HepG2 (cell line): Measurements from ENCODE around the gene SNX18. TPM values are rescaled to one million over a fixed set of nuclear protein-coding genes. Genes with fewer than 3 reads are reported as not detected.

Source experiments
- ATAC-seq: fragments of 200-7000 bp; cut with Tn5 transposase; 3 replicates; pipeline ENCODE4 v1.9.1; 2020; ENCODE audit warnings: mild to moderate bottlenecking, moderate library complexity
- BruUV-seq: library from RNA; stranded (reverse); fragments of 400-500 nt; replicated peaks from 2 replicates; lab custom pipeline; 2021; lab: Mats Ljungman, UMichigan
- CTCF ChIA-PET: fragments of 300-600 bp; formaldehyde crosslinking; extraction: SDS; loops from one replicate; lab custom pipeline; 2021; ENCODE audit warnings: low total read pairs, inconsistent platforms, low intra/inter-chr PET ratio; lab: Yijun Ruan, JAX
- POLR2A ChIA-PET: fragments of 350-600 bp; sonication (Branson Sonifier 250); formaldehyde crosslinking; loops from one replicate; lab custom pipeline; 2020; ENCODE audit warnings: antibody characterized with exemption, inconsistent platforms; lab: Yijun Ruan, JAX
- DNase-seq: peaks from one replicate; pipeline ENCODE4 v3.0.0-alpha.2; 2015; ENCODE audit warnings: low spot score
- FAIRE-seq: peaks from 3 replicates; lab custom pipeline; 2011; peaks lifted over from hg19 to GRCh38; lab: Jason Lieb, UNC
- H2AFZ ChIP-seq: one replicate; pipeline ENCODE4 v1.6.1; 2011; ENCODE audit warnings: low read length, inconsistent platforms
- H3K27ac ChIP-seq: fragments of 300-600 bp; 3 replicates; pipeline ENCODE4 v1.8.0; 2011; ENCODE audit warnings: mixed run types, mild to moderate bottlenecking, mixed read lengths, low read length, inconsistent platforms; ENCODE audit not compliant: insufficient read depth; ENCODE audit errors: extremely low read length
- H3K27me3 ChIP-seq, 2 experiments: fragments of 200-600 bp in 1 of 2; 2 replicates in 1 of 2; 3 replicates in 1 of 2; pipeline versions ENCODE4 v1.6.0 to v1.8.0; 2011; ENCODE audit warnings: low read length in 2 of 2, mild to moderate bottlenecking in 2 of 2, moderate library complexity in 2 of 2, inconsistent platforms in 1 of 2; ENCODE audit not compliant: insufficient read depth in 2 of 2, control insufficient read depth in 1 of 2
- H3K36me3 ChIP-seq, 2 experiments: fragments of 200-600 bp in 1 of 2; replicated peaks in 1 of 2; 2 replicates in 1 of 2; 3 replicates in 1 of 2; pipeline versions ENCODE4 v1.5.1 to v1.8.0; 2011; ENCODE audit warnings: low read length in 2 of 2, inconsistent platforms in 1 of 2; ENCODE audit not compliant: insufficient read depth in 2 of 2, control insufficient read depth in 1 of 2
- H3K4me1 ChIP-seq: 2 replicates; pipeline ENCODE4 v1.5.1; 2012; ENCODE audit warnings: low read length, inconsistent platforms; ENCODE audit not compliant: insufficient read depth
- H3K4me2 ChIP-seq: 2 replicates; pipeline ENCODE4 v1.6.0; 2011; ENCODE audit warnings: low read depth, low read length, inconsistent platforms
- H3K4me3 ChIP-seq, 3 experiments: fragments of 200-600 bp in 1 of 3; sonication (generic), shearing (Covaris generic) in 1 of 3; replicated peaks in 1 of 3; 2 replicates each; pipeline ENCODE4 v1.5.1; 2011 to 2016; ENCODE audit warnings: low read length in 3 of 3, inconsistent platforms in 2 of 3, low read depth in 2 of 3, mild to moderate bottlenecking in 2 of 3, control low read depth in 1 of 3, mixed read lengths in 1 of 3; ENCODE audit not compliant: insufficient read depth in 1 of 3
- H3K79me2 ChIP-seq: one replicate; pipeline ENCODE4 v1.6.1; 2011; ENCODE audit warnings: low read length, inconsistent platforms; ENCODE audit not compliant: insufficient read depth
- H3K9ac ChIP-seq: 2 replicates; pipeline ENCODE4 v1.6.0; 2011; ENCODE audit warnings: mild to moderate bottlenecking, low read depth, low read length, inconsistent platforms; ENCODE audit not compliant: insufficient read depth
- H3K9me3 ChIP-seq: 2 replicates; pipeline ENCODE4 v1.5.1; 2012; ENCODE audit warnings: mild to moderate bottlenecking, low read length
- H4K20me1 ChIP-seq: 2 replicates; pipeline ENCODE4 v1.6.0; 2011; ENCODE audit warnings: inconsistent platforms, mild to moderate bottlenecking, low read length, moderate library complexity; ENCODE audit not compliant: insufficient read depth
- FLYWCH1 ChIP-seq: sonication (generic); formaldehyde crosslinking; IDR thresholded peaks from 2 replicates; pipeline ENCODE4 v1.8.1; 2023; ENCODE audit warnings: mild to moderate bottlenecking, missing genetic modification reagents
- KAT8 ChIP-seq: IDR thresholded peaks from 2 replicates; pipeline ENCODE4 v1.6.1; 2016; ENCODE audit warnings: missing genetic modification reagents, missing compliant biosample characterization
- KDM4B ChIP-seq: sonication (generic); formaldehyde crosslinking; IDR thresholded peaks from 2 replicates; pipeline ENCODE4 v1.4.0; 2020; ENCODE audit warnings: missing genetic modification reagents
- MXD4 ChIP-seq: IDR thresholded peaks from 2 replicates; pipeline ENCODE4 v1.6.1; 2016; ENCODE audit warnings: mild to moderate bottlenecking, missing biosample characterization, missing genetic modification reagents
- ZFP37 ChIP-seq: sonication (generic); formaldehyde crosslinking; IDR thresholded peaks from 2 replicates; pipeline ENCODE4 v1.4.0; 2020; ENCODE audit warnings: missing genetic modification reagents, borderline replicate concordance
- ZNF264 ChIP-seq: sonication (generic); formaldehyde crosslinking; IDR thresholded peaks from 2 replicates; pipeline ENCODE4 v1.4.0; 2020; ENCODE audit warnings: missing genetic modification reagents
- ZNF382 ChIP-seq: sonication (generic); formaldehyde crosslinking; IDR thresholded peaks from 2 replicates; pipeline ENCODE4 v1.5.0; 2020; ENCODE audit warnings: missing genetic modification reagents, mild to moderate bottlenecking, borderline replicate concordance
- ZNF563 ChIP-seq: sonication (generic); formaldehyde crosslinking; IDR thresholded peaks from 2 replicates; pipeline ENCODE4 v1.8.0; 2022; ENCODE audit warnings: mild to moderate bottlenecking, moderate library complexity, missing genetic modification reagents
- ZNF619 ChIP-seq: sonication (generic); formaldehyde crosslinking; IDR thresholded peaks from 2 replicates; pipeline ENCODE4 v1.4.0; 2020; ENCODE audit warnings: mild to moderate bottlenecking, missing genetic modification reagents
- WGBS: methylation state at CpG from one replicate; pipeline ENCODE4 v1.1.6; 2017; ENCODE audit warnings: low lambda C conversion rate; 5-methylcytosine and 5-hydroxymethylcytosine counted together
- in situ Hi-C: cut with HindIII; loops from 2 replicates; pipeline ENCODE4 v1.10.0; 2017; ENCODE audit warnings: low pct_unique_long_range_greater_than_20kb; ENCODE audit not compliant: extremely low pct_ligation_motif_present
- intact Hi-C: fragments of 100-400 bp; cut with micrococcal nuclease; formaldehyde crosslinking; loops from one replicate; pipeline ENCODE4 v1.10.0; 2022; ENCODE audit not compliant: unreplicated experiment
- polyA plus RNA-seq, 8 experiments: library from polyadenylated mRNA; depleted of rRNA in 3 of 8; stranded (reverse) in 7 of 8; unstranded in 1 of 8; fragments of >200 nt; fragmentation: Illumina TruSeq in 4 of 8; extraction: Trizol in 4 of 8; gene quantifications; 2 replicates each; pipeline versions ENCODE4 v1.2.1 to v1.2.3, GENCODE V29; 2011 to 2016; ENCODE audit warnings: low read depth in 4 of 8, missing spikeins in 1 of 8, mixed read lengths in 1 of 8; ENCODE audit not compliant: insufficient read depth in 1 of 8
- total RNA-seq, 5 experiments: library from RNA; depleted of rRNA; stranded (reverse); fragments of >200 nt; fragmentation: Illumina TruSeq; extraction: Trizol; gene quantifications; 2 replicates each; pipeline ENCODE4 v1.2.3, GENCODE V29; 2016; ENCODE audit warnings: low read depth in 1 of 5
- TF ChIP-seq, protein P1 (sequence below): sonication (generic); formaldehyde crosslinking; IDR thresholded peaks from 2 replicates; pipeline ENCODE4 v1.5.0; 2020; ENCODE audit warnings: missing genetic modification reagents

SNX18 gene
- total and polyA plus RNA-seq, 2 of the 13 experiments (the other 11 are each of a cell fraction or from before 2014, with no cell fraction given): 2.3 to 6.2 TPM

DNA sequence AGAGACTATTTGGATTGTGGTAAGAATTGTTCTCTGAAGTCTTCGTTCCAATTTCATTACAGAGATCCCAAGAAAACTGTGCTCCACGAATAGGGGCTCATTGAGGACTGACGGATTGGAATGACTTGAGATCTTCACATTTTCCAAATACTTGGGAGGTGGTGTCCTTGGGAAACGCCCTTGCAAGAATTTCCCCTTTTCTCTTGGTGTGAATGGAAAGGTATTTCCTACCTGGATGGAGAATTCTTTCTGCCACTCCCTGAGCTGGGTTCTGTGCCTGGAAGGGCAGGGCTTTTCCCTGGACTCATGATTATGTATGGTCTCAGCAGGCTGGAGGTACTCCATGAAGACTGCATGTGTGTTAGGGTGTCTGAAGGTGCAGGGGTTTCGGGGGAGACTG is 53.9 kb downstream of the SNX18 start:
- intact Hi-C loops: no loop called here
- Histone ChIP-seq H3K9me3 (no peaks in the 10 kb centered on the region), H2AFZ (no peak overlapping the region), H3K79me2 (no peaks in the 10 kb centered on the region), H3K36me3 (no peaks in the 10 kb centered on the region), H3K4me2 (no peak overlapping the region), H4K20me1 (no peaks in the 10 kb centered on the region), H3K4me1 (no peaks in the 10 kb centered on the region), H3K4me3 (no peak overlapping the region), H3K27ac (no peak overlapping the region), H3K9ac (no peak overlapping the region), H3K27me3 (no peaks in the 10 kb centered on the region)
- 0% methylated on average over 5 of the region's 5 CpGs for WGBS
- DNase-seq (no peak), ATAC-seq (no peak), FAIRE-seq (no peak)
- no TSS peak for BruUV-seq
- in situ Hi-C loops: no loop called here
- TF ChIP-seq ZNF619 (CRISPR knock-in tag) (no peak), ZNF563 (no peak), ZNF264 (CRISPR knock-in tag) (no peak), KDM4B (CRISPR knock-in tag) (no peak), ZNF382 (no peak), FLYWCH1 (no peak), MXD4 (CRISPR knock-in tag) (no peak), ZFP37 (CRISPR knock-in tag) (no peak), KAT8 (CRISPR knock-in tag) (no peak)
- TF ChIP-seq, protein P1, sequence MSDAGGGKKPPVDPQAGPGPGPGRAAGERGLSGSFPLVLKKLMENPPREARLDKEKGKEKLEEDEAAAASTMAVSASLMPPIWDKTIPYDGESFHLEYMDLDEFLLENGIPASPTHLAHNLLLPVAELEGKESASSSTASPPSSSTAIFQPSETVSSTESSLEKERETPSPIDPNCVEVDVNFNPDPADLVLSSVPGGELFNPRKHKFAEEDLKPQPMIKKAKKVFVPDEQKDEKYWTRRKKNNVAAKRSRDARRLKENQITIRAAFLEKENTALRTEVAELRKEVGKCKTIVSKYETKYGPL: no peak
- ChIA-PET CTCF (no interaction called here), POLR2A (no interaction called here)
